Esophagus muscularis mucosa (tissue), 4 donors: ENCODE results near the gene SLC2A13.

Experiments used
- CTCF ChIP-seq, 3 experiments: fragments of 200-600 bp in 2 of 3; fragments of 450-650 bp in 1 of 3; sonication (generic) in 2 of 3; IDR thresholded peaks; one replicate each; pipeline ENCODE4 v1.5.1; 2017 to 2019; ENCODE audit warnings: antibody characterized with exemption in 3 of 3, mild to moderate bottlenecking in 2 of 3, moderate library complexity in 1 of 3
- EP300 ChIP-seq: sonication (generic); formaldehyde crosslinking; IDR thresholded peaks from one replicate; pipeline ENCODE4 v1.6.1; 2017; ENCODE audit warnings: antibody characterized with exemption
- POLR2A ChIP-seq: fragments of 450-650 bp; IDR thresholded peaks from one replicate; pipeline ENCODE4 v1.6.1; 2017; ENCODE audit warnings: antibody characterized with exemption, moderate library complexity, mild to moderate bottlenecking, low read depth
- POLR2AphosphoS5 ChIP-seq, 2 donors: sonication (generic); formaldehyde crosslinking; IDR thresholded peaks; one replicate each; pipeline ENCODE4 v1.6.1; 2017; ENCODE audit warnings: antibody characterized with exemption in 2 of 2

- TF ChIP-seq EP300 (no peak), CTCF (IDR thresholded peaks at IDR 0.05) (no peak), POLR2A (no peak), POLR2AphosphoS5 (IDR thresholded peaks at IDR 0.05) (no peak)
Observed at GRCh38 chr12:39993268-39993667, 112.6 kb downstream of the SLC2A13 start.
